SK-N-SH treated with all-trans-retinoic acid at 6 μM for 48 hours (cell line): Measurements from ENCODE around the gene CEP295NL.
"Not testable (repeated sequence)": the region's sequence is repeated elsewhere in the genome, so short reads cannot be mapped to it uniquely, and the experiment has no call there.

ENCODE experiments used
- ATAC-seq: fragments of 200-7000 bp; cut with Tn5 transposase; 3 replicates; pipeline ENCODE4 v1.9.1; 2020; ENCODE audit warnings: mild to moderate bottlenecking, moderate library complexity
- ARNTL ChIP-seq: fragments of 450-650 bp; formaldehyde crosslinking; IDR thresholded peaks from 2 replicates; pipeline ENCODE4 v1.5.0; 2020; ENCODE audit warnings: low read depth, mild to moderate bottlenecking, moderate library complexity, borderline replicate concordance
- BACH2 ChIP-seq: fragments of 250-450 bp; sonication (Bioruptor Pico); IDR thresholded peaks from 2 replicates; pipeline ENCODE4 v1.9.0; 2021; ENCODE audit warnings: mild to moderate bottlenecking, borderline replicate concordance
- CSDC2 ChIP-seq: fragments of 250-450 bp; sonication (Bioruptor Pico); IDR thresholded peaks from 2 replicates; pipeline ENCODE4 v1.5.0; 2020; ENCODE audit warnings: mild to moderate bottlenecking, moderate library complexity
- OSR1 ChIP-seq: fragments of 250-450 bp; sonication (Bioruptor Pico); IDR thresholded peaks from 2 replicates; pipeline ENCODE4 v1.8.0; 2022; ENCODE audit warnings: moderate library complexity, mild to moderate bottlenecking, inconsistent platforms
- RARB ChIP-seq: fragments of 250-450 bp; sonication (Bioruptor Pico); IDR thresholded peaks from 2 replicates; pipeline ENCODE4 v1.8.0; 2021; ENCODE audit warnings: mild to moderate bottlenecking, moderate library complexity
- SNAI2 ChIP-seq: fragments of 250-450 bp; sonication (Bioruptor Pico); IDR thresholded peaks from 2 replicates; pipeline ENCODE4 v1.5.0; 2020; ENCODE audit warnings: mild to moderate bottlenecking, moderate library complexity
- TCF4 ChIP-seq: fragments of 250-450 bp; sonication (Bioruptor Pico); IDR thresholded peaks from 2 replicates; pipeline ENCODE4 v1.8.0; 2021; ENCODE audit warnings: mild to moderate bottlenecking, moderate library complexity, borderline replicate concordance
- TOX ChIP-seq: fragments of 250-450 bp; sonication (Bioruptor Pico); IDR thresholded peaks from 2 replicates; pipeline ENCODE4 v1.8.0; 2021; ENCODE audit warnings: mild to moderate bottlenecking, moderate library complexity, borderline replicate concordance
- ZC3H10 ChIP-seq: fragments of 250-450 bp; sonication (Bioruptor Pico); IDR thresholded peaks from 2 replicates; pipeline ENCODE4 v1.5.1; 2021; ENCODE audit warnings: mild to moderate bottlenecking, moderate library complexity
- ZFP3 ChIP-seq: fragments of 250-450 bp; sonication (Bioruptor Pico); IDR thresholded peaks from 2 replicates; pipeline ENCODE4 v1.5.0; 2020; ENCODE audit warnings: mild to moderate bottlenecking, moderate library complexity
- ZFP30 ChIP-seq: fragments of 450-650 bp; formaldehyde crosslinking; IDR thresholded peaks from 2 replicates; pipeline ENCODE4 v1.5.0; 2022; ENCODE audit warnings: mild to moderate bottlenecking, moderate library complexity
- ZNF565 ChIP-seq: fragments of 450-650 bp; formaldehyde crosslinking; conservative IDR thresholded peaks from 2 replicates; pipeline ENCODE4 v1.5.0; 2020; ENCODE audit warnings: low read depth, mild to moderate bottlenecking, moderate library complexity
- ZNF70 ChIP-seq: fragments of 450-650 bp; formaldehyde crosslinking; IDR thresholded peaks from 2 replicates; pipeline ENCODE4 v1.5.0; 2020; ENCODE audit warnings: mild to moderate bottlenecking, moderate library complexity
- ZNF8 ChIP-seq: fragments of 450-650 bp; formaldehyde crosslinking; IDR thresholded peaks from 2 replicates; pipeline ENCODE4 v1.5.0; 2020; ENCODE audit warnings: mild to moderate bottlenecking, moderate library complexity
- TF ChIP-seq, protein P1 (sequence below): fragments of 250-450 bp; sonication (Bioruptor Pico); IDR thresholded peaks from 2 replicates; pipeline ENCODE4 v1.8.0; 2020; ENCODE audit warnings: mild to moderate bottlenecking, moderate library complexity, borderline replicate concordance
- TF ChIP-seq, protein P2 (sequence below): fragments of 250-450 bp; sonication (Bioruptor Pico); IDR thresholded peaks from 2 replicates; pipeline ENCODE4 v1.5.1; 2021; ENCODE audit warnings: mild to moderate bottlenecking, moderate library complexity
- TF ChIP-seq, protein P3 (sequence below): fragments of 250-450 bp; sonication (Bioruptor Pico); IDR thresholded peaks from 2 replicates; pipeline ENCODE4 v1.5.0; 2020; ENCODE audit warnings: mild to moderate bottlenecking, moderate library complexity

CEP295NL gene

DNA sequence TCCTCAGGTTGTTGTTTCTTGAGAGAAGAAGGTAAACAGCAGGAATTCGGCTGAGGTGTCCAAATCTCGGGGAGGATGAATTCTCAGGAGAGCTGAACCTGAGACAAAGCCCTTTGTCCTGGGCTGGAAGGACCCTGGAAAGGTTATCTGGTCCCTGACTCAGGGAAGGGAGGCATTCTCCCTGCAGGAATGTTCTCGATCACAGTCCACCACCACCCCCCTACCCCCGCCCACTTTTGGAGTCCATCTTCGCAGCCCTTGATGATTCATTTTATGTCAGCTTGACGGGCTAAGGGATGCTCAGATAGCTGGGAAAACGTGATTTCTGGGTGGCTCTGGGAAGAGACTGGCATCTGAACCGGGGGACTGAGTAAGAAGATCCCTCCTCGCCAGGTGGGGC is 1.4 kb upstream of the CEP295NL start:
- TF ChIP-seq, protein P1, sequence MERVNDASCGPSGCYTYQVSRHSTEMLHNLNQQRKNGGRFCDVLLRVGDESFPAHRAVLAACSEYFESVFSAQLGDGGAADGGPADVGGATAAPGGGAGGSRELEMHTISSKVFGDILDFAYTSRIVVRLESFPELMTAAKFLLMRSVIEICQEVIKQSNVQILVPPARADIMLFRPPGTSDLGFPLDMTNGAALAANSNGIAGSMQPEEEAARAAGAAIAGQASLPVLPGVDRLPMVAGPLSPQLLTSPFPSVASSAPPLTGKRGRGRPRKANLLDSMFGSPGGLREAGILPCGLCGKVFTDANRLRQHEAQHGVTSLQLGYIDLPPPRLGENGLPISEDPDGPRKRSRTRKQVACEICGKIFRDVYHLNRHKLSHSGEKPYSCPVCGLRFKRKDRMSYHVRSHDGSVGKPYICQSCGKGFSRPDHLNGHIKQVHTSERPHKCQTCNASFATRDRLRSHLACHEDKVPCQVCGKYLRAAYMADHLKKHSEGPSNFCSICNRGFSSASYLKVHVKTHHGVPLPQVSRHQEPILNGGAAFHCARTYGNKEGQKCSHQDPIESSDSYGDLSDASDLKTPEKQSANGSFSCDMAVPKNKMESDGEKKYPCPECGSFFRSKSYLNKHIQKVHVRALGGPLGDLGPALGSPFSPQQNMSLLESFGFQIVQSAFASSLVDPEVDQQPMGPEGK (CRISPR knock-in tag), result no peak
- TF ChIP-seq, all 23 proteins: peak for 0
- no peak; the same call in 2 of the 3 replicates for ATAC-seq

DNA sequence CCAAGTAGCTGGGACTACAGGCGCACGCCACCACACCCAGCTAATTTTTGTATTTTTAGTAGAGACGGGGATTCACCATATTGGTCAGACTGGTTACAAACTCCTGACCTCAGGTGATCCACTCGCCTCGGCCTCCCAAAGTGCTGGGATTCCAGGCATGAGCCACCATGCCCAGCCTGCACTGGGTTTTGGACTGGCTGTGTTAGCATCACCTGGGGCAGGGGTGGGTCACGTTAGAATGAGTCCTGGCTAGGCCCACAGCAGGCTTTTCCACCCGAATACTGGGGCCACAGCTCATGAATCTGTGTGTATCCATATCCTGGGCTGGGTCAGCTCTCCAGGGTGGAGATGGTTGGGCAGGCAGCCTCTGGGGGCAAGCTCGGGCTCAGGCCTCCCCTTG is 770 bp downstream of the CEP295NL start:
- ATAC-seq, result not testable (repeated sequence)

DNA sequence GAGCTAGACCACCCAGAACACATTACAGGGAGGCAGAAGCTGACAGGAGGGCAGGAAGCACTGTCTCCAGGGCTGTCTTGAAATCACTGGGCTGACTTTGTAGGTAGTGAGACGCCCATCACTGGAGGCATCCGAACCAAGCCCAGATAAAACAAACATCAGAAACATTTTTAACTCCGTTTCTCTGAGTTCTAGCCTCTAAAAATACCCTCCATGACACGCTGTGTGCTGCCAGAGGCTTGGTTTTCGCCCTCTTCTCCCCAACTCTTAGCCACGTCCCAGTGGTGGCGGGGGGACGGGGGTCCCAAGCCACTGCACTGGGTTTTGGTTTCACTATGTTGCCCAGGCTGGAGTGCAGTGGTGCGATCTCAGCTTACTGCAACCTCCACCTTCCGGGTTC is 1.2 kb downstream of the CEP295NL start:
- TF ChIP-seq, protein P2, sequence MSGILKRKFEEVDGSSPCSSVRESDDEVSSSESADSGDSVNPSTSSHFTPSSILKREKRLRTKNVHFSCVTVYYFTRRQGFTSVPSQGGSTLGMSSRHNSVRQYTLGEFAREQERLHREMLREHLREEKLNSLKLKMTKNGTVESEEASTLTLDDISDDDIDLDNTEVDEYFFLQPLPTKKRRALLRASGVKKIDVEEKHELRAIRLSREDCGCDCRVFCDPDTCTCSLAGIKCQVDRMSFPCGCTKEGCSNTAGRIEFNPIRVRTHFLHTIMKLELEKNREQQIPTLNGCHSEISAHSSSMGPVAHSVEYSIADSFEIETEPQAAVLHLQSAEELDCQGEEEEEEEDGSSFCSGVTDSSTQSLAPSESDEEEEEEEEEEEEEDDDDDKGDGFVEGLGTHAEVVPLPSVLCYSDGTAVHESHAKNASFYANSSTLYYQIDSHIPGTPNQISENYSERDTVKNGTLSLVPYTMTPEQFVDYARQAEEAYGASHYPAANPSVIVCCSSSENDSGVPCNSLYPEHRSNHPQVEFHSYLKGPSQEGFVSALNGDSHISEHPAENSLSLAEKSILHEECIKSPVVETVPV (CRISPR knock-in tag), result no peak
- TF ChIP-seq, protein P1 (CRISPR knock-in tag), result no peak
- TF ChIP-seq ZNF8 (CRISPR knock-in tag) (no peak), ZNF565 (CRISPR knock-in tag) (no peak), TOX (no peak), ZC3H10 (CRISPR knock-in tag) (no peak), ZFP30 (CRISPR knock-in tag) (no peak), BACH2 (no peak), ZNF70 (CRISPR knock-in tag) (no peak)
- no peak for ATAC-seq

DNA sequence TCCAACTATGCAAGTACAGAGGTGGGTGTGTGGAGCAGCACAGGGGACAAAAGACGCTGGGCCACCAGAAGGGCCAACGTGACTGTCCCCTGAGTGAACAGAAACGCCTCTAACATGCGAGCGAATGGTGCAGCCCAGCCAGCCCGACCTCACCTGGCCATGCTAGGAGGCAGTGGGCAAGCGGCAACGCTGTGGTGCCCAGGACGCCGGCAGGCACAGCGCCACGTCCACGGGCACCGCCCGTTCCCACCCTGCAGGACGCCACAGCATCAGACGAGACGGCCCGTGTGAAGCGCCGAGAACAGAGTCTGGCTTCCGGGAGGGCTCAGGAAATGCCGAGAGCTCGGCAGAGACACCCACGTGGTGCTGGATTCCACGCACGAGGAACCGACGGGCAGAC is 2.2 kb downstream of the CEP295NL start:
- no peak for ATAC-seq
- no peak for TF ChIP-seq RARB (CRISPR knock-in tag)
- no peak for TF ChIP-seq ZFP3 (CRISPR knock-in tag)
- no peak for TF ChIP-seq SNAI2 (CRISPR knock-in tag)
- no peak for TF ChIP-seq BACH2
- TF ChIP-seq ZNF565 (CRISPR knock-in tag), result no peak
- TF ChIP-seq ARNTL, result no peak
- no peak for TF ChIP-seq TOX
- TF ChIP-seq, protein P3, sequence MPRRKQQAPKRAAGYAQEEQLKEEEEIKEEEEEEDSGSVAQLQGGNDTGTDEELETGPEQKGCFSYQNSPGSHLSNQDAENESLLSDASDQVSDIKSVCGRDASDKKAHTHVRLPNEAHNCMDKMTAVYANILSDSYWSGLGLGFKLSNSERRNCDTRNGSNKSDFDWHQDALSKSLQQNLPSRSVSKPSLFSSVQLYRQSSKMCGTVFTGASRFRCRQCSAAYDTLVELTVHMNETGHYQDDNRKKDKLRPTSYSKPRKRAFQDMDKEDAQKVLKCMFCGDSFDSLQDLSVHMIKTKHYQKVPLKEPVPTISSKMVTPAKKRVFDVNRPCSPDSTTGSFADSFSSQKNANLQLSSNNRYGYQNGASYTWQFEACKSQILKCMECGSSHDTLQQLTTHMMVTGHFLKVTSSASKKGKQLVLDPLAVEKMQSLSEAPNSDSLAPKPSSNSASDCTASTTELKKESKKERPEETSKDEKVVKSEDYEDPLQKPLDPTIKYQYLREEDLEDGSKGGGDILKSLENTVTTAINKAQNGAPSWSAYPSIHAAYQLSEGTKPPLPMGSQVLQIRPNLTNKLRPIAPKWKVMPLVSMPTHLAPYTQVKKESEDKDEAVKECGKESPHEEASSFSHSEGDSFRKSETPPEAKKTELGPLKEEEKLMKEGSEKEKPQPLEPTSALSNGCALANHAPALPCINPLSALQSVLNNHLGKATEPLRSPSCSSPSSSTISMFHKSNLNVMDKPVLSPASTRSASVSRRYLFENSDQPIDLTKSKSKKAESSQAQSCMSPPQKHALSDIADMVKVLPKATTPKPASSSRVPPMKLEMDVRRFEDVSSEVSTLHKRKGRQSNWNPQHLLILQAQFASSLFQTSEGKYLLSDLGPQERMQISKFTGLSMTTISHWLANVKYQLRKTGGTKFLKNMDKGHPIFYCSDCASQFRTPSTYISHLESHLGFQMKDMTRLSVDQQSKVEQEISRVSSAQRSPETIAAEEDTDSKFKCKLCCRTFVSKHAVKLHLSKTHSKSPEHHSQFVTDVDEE (CRISPR knock-in tag), result no peak
- TF ChIP-seq, protein P2 (CRISPR knock-in tag), result no peak
- TF ChIP-seq ZC3H10 (CRISPR knock-in tag), result no peak
- no peak for TF ChIP-seq CSDC2
- no peak for TF ChIP-seq OSR1 (CRISPR knock-in tag)
- no peak for TF ChIP-seq TCF4 (CRISPR knock-in tag)
- no peak for TF ChIP-seq ZNF70 (CRISPR knock-in tag)
- no peak for TF ChIP-seq ZFP30 (CRISPR knock-in tag)
